Right lobe of liver (tissue), 4 donors: ENCODE data around the gene PLCB4.

Experiments used
- CTCF ChIP-seq, 4 donors: fragments of 200-600 bp in 3 of 4; fragments of 450-650 bp in 1 of 4; IDR thresholded peaks; one replicate each; pipeline versions ENCODE4 v1.5.1 to v1.8.0; 2016 to 2022; ENCODE audit warnings: antibody characterized with exemption in 4 of 4, mild to moderate bottlenecking in 2 of 4
- POLR2A ChIP-seq: fragments of 450-650 bp; IDR thresholded peaks from one replicate; pipeline ENCODE4 v1.6.1; 2017; ENCODE audit warnings: antibody characterized with exemption, mild to moderate bottlenecking
- donor health status: DM: no; HTN: no; CAD: no.
- donor health status: DM: no; HTN: no; CAD: no.
- donor health status: DM: no; HTN: yes; CAD: no.

DNA sequence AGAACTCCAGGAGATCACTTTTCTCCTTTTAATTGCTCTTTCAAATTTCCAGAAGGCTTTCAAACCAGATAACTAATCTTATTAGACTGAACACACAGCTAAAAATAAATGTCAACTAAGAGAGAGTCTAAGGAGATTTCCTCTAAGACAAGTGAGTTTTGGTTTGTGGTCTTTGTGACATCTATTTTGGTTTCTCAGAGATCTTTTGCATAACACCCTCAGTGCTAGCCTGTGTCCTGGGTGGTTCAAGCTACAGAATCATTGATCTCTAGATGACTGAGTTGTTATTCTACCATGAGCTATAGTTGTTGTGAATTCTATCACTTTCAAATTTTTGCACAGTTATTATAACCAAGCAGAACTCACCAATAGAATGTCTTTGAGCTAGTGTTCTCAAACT, 49.1 kb upstream of the PLCB4 start:
- TF ChIP-seq CTCF (IDR thresholded peaks at IDR 0.05), result no peak
- no peak for TF ChIP-seq POLR2A
